Liver (tissue), 9 donors: ENCODE measurements around the gene SLC6A18. TPM values are rescaled to one million over a fixed set of nuclear protein-coding genes. Genes with fewer than 3 reads are reported as not detected.

Experiments
- DNase-seq: peaks from one replicate; pipeline ENCODE4 v3.0.0-alpha.2; 2017; ENCODE audit warnings: low spot score
- H3K27ac ChIP-seq, 2 donors: one replicate each; pipeline ENCODE4 v1.7.0; 2013; ENCODE audit warnings: inconsistent platforms in 2 of 2, low read length in 2 of 2, control low read depth in 1 of 2, low read depth in 1 of 2, mild to moderate bottlenecking in 1 of 2
- H3K27me3 ChIP-seq, 4 donors: one replicate each; pipeline versions ENCODE4 v1.6.1 to v1.7.0; 2013; ENCODE audit warnings: low read length in 3 of 4, inconsistent platforms in 1 of 4, mild to moderate bottlenecking in 1 of 4, moderate library complexity in 1 of 4; ENCODE audit not compliant: control insufficient read depth in 4 of 4, insufficient read depth in 4 of 4
- H3K36me3 ChIP-seq, 4 donors: one replicate each; pipeline versions ENCODE4 v1.6.1 to v1.7.0; 2013; ENCODE audit warnings: low read length in 3 of 4, mild to moderate bottlenecking in 3 of 4, low read depth in 1 of 4, moderate library complexity in 1 of 4; ENCODE audit not compliant: control insufficient read depth in 4 of 4, insufficient read depth in 3 of 4
- H3K4me1 ChIP-seq, 4 donors: one replicate each; pipeline versions ENCODE4 v1.6.1 to v1.7.0; 2013; ENCODE audit warnings: low read length in 3 of 4, mild to moderate bottlenecking in 3 of 4, moderate library complexity in 1 of 4; ENCODE audit not compliant: control insufficient read depth in 4 of 4, insufficient read depth in 4 of 4
- H3K4me3 ChIP-seq, 3 donors: one replicate each; pipeline versions ENCODE4 v1.6.1 to v1.7.0; 2013; ENCODE audit warnings: low read length in 3 of 3, control low read depth in 1 of 3, low read depth in 1 of 3, mild to moderate bottlenecking in 1 of 3
- H3K9ac ChIP-seq, 2 donors: one replicate each; pipeline ENCODE4 v1.7.0; 2013; ENCODE audit warnings: low read length in 2 of 2, mild to moderate bottlenecking in 2 of 2, moderate library complexity in 2 of 2, control low read depth in 1 of 2, low read depth in 1 of 2
- H3K9me3 ChIP-seq, 4 donors: one replicate each; pipeline versions ENCODE4 v1.6.1 to v1.7.0; 2013; ENCODE audit warnings: low read length in 3 of 4; ENCODE audit not compliant: control insufficient read depth in 4 of 4
- EGR1 ChIP-seq, 2 donors: IDR thresholded peaks; 2 replicates each; pipeline ENCODE4 v1.6.1; 2016 to 2018; ENCODE audit warnings: antibody characterized with exemption in 2 of 2, low read depth in 2 of 2
- FOXA1 ChIP-seq: IDR thresholded peaks from 2 replicates; pipeline ENCODE4 v1.6.1; 2016; ENCODE audit warnings: antibody characterized with exemption
- FOXA2 ChIP-seq: IDR thresholded peaks from 2 replicates; pipeline ENCODE4 v1.6.1; 2016; ENCODE audit warnings: antibody characterized with exemption
- GABPA ChIP-seq, 2 donors: IDR thresholded peaks in 1 of 2; conservative IDR thresholded peaks in 1 of 2; 2 replicates each; pipeline ENCODE4 v1.6.1; 2016; ENCODE audit warnings: antibody characterized with exemption in 2 of 2, mild to moderate bottlenecking in 1 of 2, moderate library complexity in 1 of 2
- HNF4A ChIP-seq, 2 donors: conservative IDR thresholded peaks; 2 replicates each; pipeline ENCODE4 v1.6.1; 2016; ENCODE audit warnings: antibody characterized with exemption in 2 of 2, mild to moderate bottlenecking in 2 of 2
- HNF4G ChIP-seq: IDR thresholded peaks from 2 replicates; pipeline ENCODE4 v1.6.1; 2016; ENCODE audit warnings: antibody characterized with exemption
- JUND ChIP-seq, 2 donors: IDR thresholded peaks; 2 replicates each; pipeline ENCODE4 v1.6.1; 2016; ENCODE audit warnings: antibody characterized with exemption in 2 of 2
- NR2F2 ChIP-seq: IDR thresholded peaks from 2 replicates; pipeline ENCODE4 v1.6.1; 2016; ENCODE audit warnings: antibody characterized with exemption
- RAD21 ChIP-seq, 2 donors: IDR thresholded peaks; 2 replicates each; pipeline ENCODE4 v1.6.1; 2016; ENCODE audit warnings: antibody characterized with exemption in 2 of 2, mild to moderate bottlenecking in 2 of 2
- RXRA ChIP-seq, 2 donors: IDR thresholded peaks; 2 replicates each; pipeline ENCODE4 v1.6.1; 2017 to 2018; ENCODE audit warnings: antibody characterized with exemption in 2 of 2, mild to moderate bottlenecking in 1 of 2
- SP1 ChIP-seq: IDR thresholded peaks from 2 replicates; pipeline ENCODE4 v1.6.1; 2018; ENCODE audit warnings: antibody characterized with exemption, mild to moderate bottlenecking
- TAF1 ChIP-seq: conservative IDR thresholded peaks from 2 replicates; pipeline ENCODE4 v1.6.1; 2016; ENCODE audit warnings: antibody characterized with exemption, mild to moderate bottlenecking
- WGBS: extraction: QIAGEN DNeasy Blood & Tissue Kit; methylation state at CpG from one replicate; pipeline ENCODE4 v1.1.7; 2013; 5-methylcytosine and 5-hydroxymethylcytosine counted together
- polyA plus RNA-seq, 2 donors: library from polyadenylated mRNA; stranded (reverse) in 1 of 2; unstranded in 1 of 2; fragments of 200-250 nt in 1 of 2; fragments of >200 nt in 1 of 2; fragmentation: Nextera tagmentation in 1 of 2; extraction: Ambion mirVana in 1 of 2; gene quantifications; one replicate each; pipeline versions ENCODE4 v1.2.1 to v1.2.3, GENCODE V29; 2013 to 2015
- total RNA-seq, 2 donors: library from RNA; depleted of rRNA; stranded (reverse); fragments of >200 nt; gene quantifications; one replicate each; pipeline ENCODE4 v1.2.3, GENCODE V29; 2014
- TF ChIP-seq, protein P1 (sequence below): IDR thresholded peaks from 2 replicates; pipeline ENCODE4 v1.6.1; 2016; ENCODE audit warnings: antibody characterized with exemption
- TF ChIP-seq, protein P2 (sequence below): IDR thresholded peaks from 2 replicates; pipeline ENCODE4 v1.6.1; 2016; ENCODE audit warnings: antibody characterized with exemption
- TF ChIP-seq, protein P3 (sequence below): fragments of 150-350 bp; IDR thresholded peaks from 2 replicates; pipeline ENCODE4 v1.5.1; 2017; ENCODE audit warnings: improper control_type of control experiment, low read depth, low read length; ENCODE audit not compliant: missing input control
- TF ChIP-seq, protein P4 (sequence below): IDR thresholded peaks from 2 replicates; pipeline ENCODE4 v1.6.1; 2016; ENCODE audit warnings: antibody characterized with exemption
- TF ChIP-seq, protein P5 (sequence below): IDR thresholded peaks from 2 replicates; pipeline ENCODE4 v1.6.1; 2016; ENCODE audit warnings: antibody characterized with exemption, mild to moderate bottlenecking
- donor health status: healthy.
- donor health status: healthy.
- donor health status: healthy.
- donor health status: healthy.
- donor health status: healthy.

SLC6A18 gene
- total and polyA plus RNA-seq, 4 donors = not detected

DNA sequence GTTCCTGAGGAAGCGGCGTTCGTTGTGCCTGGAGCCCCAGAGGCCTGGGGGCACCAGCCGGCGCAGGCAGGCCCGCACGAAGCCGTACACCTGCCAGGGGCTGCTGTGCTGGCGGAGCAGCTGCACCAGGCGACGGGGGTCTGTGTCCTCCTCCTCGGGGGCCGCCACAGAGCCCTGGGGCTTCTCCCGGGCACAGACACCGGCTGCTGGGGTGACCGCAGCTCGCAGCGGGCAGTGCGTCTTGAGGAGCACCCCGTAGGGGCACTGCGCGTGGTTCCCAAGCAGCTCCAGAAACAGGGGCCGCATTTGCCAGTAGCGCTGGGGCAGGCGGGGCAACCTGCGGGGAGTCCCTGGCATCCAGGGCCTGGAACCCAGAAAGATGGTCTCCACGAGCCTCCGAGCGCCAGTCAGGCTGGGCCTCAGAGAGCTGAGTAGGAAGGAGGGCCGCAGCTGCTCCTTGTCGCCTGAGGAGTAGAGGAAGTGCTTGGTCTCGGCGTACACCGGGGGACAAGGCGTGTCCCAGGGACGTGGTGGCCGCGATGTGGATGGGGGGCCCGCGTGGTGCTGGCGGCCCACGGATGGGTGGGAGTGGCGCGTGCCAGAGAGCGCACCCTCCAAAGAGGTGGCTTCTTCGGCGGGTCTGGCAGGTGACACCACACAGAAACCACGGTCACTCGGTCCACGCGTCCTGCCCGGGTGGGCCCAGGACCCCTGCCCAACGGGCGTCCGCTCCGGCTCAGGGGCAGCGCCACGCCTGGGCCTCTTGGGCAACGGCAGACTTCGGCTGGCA lies 68.4 kb downstream of the SLC6A18 start:
- Histone ChIP-seq H3K4me1 (peaks cover 2 to 8% (median 6%) of the 10 kb centered on the region in 4 donors), H3K9me3 (no peaks in the 10 kb centered on the region), H3K9ac (no peak overlapping the region), H3K36me3 (no peaks in the 10 kb centered on the region), H3K4me3 (no peak overlapping the region), H3K27me3 (peaks cover 0 to 16% (median 0%) of the 10 kb centered on the region in 4 donors), H3K27ac (no peak overlapping the region)
- no peak for DNase-seq
- 92% methylated on average over 60 of the region's 60 CpGs for WGBS
- no peak for TF ChIP-seq FOXA2
- TF ChIP-seq, protein P1, sequence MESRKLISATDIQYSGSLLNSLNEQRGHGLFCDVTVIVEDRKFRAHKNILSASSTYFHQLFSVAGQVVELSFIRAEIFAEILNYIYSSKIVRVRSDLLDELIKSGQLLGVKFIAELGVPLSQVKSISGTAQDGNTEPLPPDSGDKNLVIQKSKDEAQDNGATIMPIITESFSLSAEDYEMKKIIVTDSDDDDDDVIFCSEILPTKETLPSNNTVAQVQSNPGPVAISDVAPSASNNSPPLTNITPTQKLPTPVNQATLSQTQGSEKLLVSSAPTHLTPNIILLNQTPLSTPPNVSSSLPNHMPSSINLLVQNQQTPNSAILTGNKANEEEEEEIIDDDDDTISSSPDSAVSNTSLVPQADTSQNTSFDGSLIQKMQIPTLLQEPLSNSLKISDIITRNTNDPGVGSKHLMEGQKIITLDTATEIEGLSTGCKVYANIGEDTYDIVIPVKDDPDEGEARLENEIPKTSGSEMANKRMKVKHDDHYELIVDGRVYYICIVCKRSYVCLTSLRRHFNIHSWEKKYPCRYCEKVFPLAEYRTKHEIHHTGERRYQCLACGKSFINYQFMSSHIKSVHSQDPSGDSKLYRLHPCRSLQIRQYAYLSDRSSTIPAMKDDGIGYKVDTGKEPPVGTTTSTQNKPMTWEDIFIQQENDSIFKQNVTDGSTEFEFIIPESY = no peak
- TF ChIP-seq HNF4G = no peak

DNA sequence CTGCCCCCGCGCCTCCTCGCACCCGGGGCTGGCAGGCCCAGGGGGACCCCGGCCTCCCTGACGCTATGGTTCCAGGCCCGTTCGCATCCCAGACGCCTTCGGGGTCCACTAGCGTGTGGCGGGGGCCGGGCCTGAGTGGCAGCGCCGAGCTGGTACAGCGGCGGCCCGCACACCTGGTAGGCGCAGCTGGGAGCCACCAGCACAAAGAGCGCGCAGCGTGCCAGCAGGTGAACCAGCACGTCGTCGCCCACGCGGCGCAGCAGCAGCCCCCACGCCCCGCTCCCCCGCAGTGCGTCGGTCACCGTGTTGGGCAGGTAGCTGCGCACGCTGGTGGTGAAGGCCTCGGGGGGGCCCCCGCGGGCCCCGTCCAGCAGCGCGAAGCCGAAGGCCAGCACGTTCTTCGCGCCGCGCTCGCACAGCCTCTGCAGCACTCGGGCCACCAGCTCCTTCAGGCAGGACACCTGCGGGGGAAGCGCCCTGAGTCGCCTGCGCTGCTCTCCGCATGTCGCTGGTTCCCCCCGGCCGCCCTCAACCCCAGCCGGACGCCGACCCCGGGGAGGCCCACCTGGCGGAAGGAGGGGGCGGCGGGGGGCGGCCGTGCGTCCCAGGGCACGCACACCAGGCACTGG lies 69.1 kb downstream of the SLC6A18 start:
- Histone ChIP-seq H3K9me3 (no peaks in the 10 kb centered on the region), H3K4me3 (no peak overlapping the region), H3K9ac (no peak overlapping the region), H3K36me3 (no peaks in the 10 kb centered on the region), H3K27ac (no peak overlapping the region), H3K27me3 (peaks cover 0 to 16% (median 0%) of the 10 kb centered on the region in 4 donors), H3K4me1 (peaks cover 2 to 8% (median 6%) of the 10 kb centered on the region in 4 donors)
- DNase-seq = no peak
- no peak for TF ChIP-seq EGR1 (IDR thresholded peaks at IDR 0.05; ENCODE audit: low read depth in 2 of 2)
- no peak for TF ChIP-seq HNF4G
- TF ChIP-seq JUND (IDR thresholded peaks at IDR 0.05) = no peak
- TF ChIP-seq, protein P2, sequence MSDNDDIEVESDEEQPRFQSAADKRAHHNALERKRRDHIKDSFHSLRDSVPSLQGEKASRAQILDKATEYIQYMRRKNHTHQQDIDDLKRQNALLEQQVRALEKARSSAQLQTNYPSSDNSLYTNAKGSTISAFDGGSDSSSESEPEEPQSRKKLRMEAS = no peak
- TF ChIP-seq FOXA2 = no peak
- TF ChIP-seq, protein P3, sequence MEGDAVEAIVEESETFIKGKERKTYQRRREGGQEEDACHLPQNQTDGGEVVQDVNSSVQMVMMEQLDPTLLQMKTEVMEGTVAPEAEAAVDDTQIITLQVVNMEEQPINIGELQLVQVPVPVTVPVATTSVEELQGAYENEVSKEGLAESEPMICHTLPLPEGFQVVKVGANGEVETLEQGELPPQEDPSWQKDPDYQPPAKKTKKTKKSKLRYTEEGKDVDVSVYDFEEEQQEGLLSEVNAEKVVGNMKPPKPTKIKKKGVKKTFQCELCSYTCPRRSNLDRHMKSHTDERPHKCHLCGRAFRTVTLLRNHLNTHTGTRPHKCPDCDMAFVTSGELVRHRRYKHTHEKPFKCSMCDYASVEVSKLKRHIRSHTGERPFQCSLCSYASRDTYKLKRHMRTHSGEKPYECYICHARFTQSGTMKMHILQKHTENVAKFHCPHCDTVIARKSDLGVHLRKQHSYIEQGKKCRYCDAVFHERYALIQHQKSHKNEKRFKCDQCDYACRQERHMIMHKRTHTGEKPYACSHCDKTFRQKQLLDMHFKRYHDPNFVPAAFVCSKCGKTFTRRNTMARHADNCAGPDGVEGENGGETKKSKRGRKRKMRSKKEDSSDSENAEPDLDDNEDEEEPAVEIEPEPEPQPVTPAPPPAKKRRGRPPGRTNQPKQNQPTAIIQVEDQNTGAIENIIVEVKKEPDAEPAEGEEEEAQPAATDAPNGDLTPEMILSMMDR = no peak
- TF ChIP-seq, protein P1 = no peak
- TF ChIP-seq GABPA (IDR thresholded peaks at IDR 0.05 in 1 of 2, conservative IDR thresholded peaks at IDR 0.05 in 1 of 2) = no peak
- TF ChIP-seq HNF4A (conservative IDR thresholded peaks at IDR 0.05) = no peak
- TF ChIP-seq, protein P4, sequence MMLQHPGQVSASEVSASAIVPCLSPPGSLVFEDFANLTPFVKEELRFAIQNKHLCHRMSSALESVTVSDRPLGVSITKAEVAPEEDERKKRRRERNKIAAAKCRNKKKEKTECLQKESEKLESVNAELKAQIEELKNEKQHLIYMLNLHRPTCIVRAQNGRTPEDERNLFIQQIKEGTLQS = no peak
- TF ChIP-seq NR2F2 = no peak
- no peak for TF ChIP-seq RAD21 (IDR thresholded peaks at IDR 0.05)
- TF ChIP-seq, protein P5, sequence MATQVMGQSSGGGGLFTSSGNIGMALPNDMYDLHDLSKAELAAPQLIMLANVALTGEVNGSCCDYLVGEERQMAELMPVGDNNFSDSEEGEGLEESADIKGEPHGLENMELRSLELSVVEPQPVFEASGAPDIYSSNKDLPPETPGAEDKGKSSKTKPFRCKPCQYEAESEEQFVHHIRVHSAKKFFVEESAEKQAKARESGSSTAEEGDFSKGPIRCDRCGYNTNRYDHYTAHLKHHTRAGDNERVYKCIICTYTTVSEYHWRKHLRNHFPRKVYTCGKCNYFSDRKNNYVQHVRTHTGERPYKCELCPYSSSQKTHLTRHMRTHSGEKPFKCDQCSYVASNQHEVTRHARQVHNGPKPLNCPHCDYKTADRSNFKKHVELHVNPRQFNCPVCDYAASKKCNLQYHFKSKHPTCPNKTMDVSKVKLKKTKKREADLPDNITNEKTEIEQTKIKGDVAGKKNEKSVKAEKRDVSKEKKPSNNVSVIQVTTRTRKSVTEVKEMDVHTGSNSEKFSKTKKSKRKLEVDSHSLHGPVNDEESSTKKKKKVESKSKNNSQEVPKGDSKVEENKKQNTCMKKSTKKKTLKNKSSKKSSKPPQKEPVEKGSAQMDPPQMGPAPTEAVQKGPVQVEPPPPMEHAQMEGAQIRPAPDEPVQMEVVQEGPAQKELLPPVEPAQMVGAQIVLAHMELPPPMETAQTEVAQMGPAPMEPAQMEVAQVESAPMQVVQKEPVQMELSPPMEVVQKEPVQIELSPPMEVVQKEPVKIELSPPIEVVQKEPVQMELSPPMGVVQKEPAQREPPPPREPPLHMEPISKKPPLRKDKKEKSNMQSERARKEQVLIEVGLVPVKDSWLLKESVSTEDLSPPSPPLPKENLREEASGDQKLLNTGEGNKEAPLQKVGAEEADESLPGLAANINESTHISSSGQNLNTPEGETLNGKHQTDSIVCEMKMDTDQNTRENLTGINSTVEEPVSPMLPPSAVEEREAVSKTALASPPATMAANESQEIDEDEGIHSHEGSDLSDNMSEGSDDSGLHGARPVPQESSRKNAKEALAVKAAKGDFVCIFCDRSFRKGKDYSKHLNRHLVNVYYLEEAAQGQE = no peak
- no peak for TF ChIP-seq SP1
- no peak for TF ChIP-seq TAF1
- no peak for TF ChIP-seq FOXA1
- TF ChIP-seq RXRA (IDR thresholded peaks at IDR 0.05) = no peak
- 32% methylated on average over 69 of the region's 69 CpGs for WGBS
